ENCODE measurements around the gene FOXS1. TPM values are rescaled to one million over a fixed set of nuclear protein-coding genes. Genes with fewer than 3 reads are reported as not detected.

The FOXS1 gene
- total RNA-seq, 1 donor: 0.36 TPM

- Histone ChIP-seq H3K27me3 (ENCODE audit: insufficient read depth, low read length) (no peaks in the 10 kb centered on the region), H3K79me2 (ENCODE audit: insufficient read depth, low read length) (no peaks in the 10 kb centered on the region), H3K9me3 (ENCODE audit: low read depth, low read length) (no peaks in the 10 kb centered on the region), H3K27ac (ENCODE audit: low read depth, low read length) (no peak overlapping the region), H3K36me3 (ENCODE audit: insufficient read depth, low read length) (no peaks in the 10 kb centered on the region), H2AFZ (ENCODE audit: low read length) (no peak overlapping the region), H3K4me1 (ENCODE audit: insufficient read depth, low read length) (peaks cover 3% of the 10 kb centered on the region), H4K20me1 (ENCODE audit: insufficient read depth, low read length) (no peaks in the 10 kb centered on the region), H3K4me3 (ENCODE audit: insufficient read depth, low read length) (no peak overlapping the region), H3K4me2 (ENCODE audit: insufficient read depth, low read length) (no peak overlapping the region)
- DNase-seq (ENCODE audit: insufficient read length, low spot score, missing footprints): no peak
- no peak for TF ChIP-seq CTCF (IDR thresholded peaks at IDR 0.05; ENCODE audit: extremely low read depth, low read depth, low read length)
Observed at GRCh38 chr20:31823360-31824124, 21.9 kb downstream of the FOXS1 start.

DNA sequence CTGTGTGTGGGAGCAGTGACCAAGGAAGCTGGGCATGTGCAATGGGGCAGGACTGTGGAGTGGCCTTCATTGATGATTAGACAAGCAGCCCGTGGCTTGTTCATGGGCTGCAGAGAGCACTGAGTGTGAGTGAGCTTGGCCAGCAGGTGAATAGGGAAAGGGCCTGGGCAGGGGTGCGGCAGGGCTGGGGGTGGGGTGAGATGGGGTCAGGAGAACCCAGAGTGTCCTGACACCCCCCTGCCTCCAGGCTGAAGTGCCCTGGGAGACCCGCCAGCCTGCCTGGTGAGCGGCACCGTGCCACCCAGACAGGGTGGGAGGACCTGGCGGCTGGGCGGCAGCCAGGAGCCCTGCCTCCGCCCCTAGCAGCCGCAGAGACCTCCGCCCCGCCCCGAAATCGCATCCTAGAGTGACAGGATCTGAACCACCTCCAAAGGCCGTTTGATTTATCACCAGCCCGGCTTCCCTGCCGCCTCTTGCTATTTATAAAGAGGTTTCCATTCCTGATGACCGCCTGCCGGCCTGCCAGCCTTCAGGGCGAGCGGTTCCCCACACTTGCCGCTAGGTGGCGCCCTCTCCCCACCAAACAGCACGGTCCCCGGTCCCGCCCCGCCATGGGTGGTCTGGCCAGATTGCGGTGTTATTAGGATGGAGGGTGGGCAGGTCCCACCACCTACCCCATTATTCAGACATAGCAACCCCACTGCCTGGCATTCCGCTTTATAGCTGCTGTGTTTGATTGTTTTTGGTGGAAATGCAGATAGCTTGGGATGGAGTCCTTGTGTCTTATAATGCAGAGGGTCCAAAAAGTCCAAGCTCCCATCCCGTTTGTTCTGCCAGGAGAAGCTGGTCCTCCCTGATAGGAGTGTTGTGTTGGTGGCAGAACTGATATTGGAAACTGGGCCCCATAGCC is 22.7 kb downstream of the FOXS1 start:
- Histone ChIP-seq H3K36me3 (ENCODE audit: insufficient read depth, low read length) (no peaks in the 10 kb centered on the region), H3K9me3 (ENCODE audit: low read depth, low read length) (no peaks in the 10 kb centered on the region), H3K4me1 (ENCODE audit: insufficient read depth, low read length) (peaks cover 3% of the 10 kb centered on the region), H4K20me1 (ENCODE audit: insufficient read depth, low read length) (no peaks in the 10 kb centered on the region), H2AFZ (ENCODE audit: low read length) (peak overlapping the region; percentile 62), H3K4me3 (ENCODE audit: insufficient read depth, low read length) (peak overlapping the region; percentile 50), H3K79me2 (ENCODE audit: insufficient read depth, low read length) (no peaks in the 10 kb centered on the region), H3K4me2 (ENCODE audit: insufficient read depth, low read length) (peak overlapping the region; percentile 75), H3K27me3 (ENCODE audit: insufficient read depth, low read length) (no peaks in the 10 kb centered on the region), H3K27ac (ENCODE audit: low read depth, low read length) (no peak overlapping the region)
- peak; percentile 98 for DNase-seq (ENCODE audit: insufficient read length, low spot score, missing footprints)
- peak; percentile 90 for TF ChIP-seq CTCF (IDR thresholded peaks at IDR 0.05; ENCODE audit: extremely low read depth, low read depth, low read length)

- no peak for DNase-seq (ENCODE audit: insufficient read length, low spot score, missing footprints)
- no peak overlapping the region for H3K4me3 ChIP-seq (ENCODE audit: insufficient read depth, low read length)
- no peak overlapping the region for H3K4me2 ChIP-seq (ENCODE audit: insufficient read depth, low read length)
- no peak overlapping the region for H3K27ac ChIP-seq (ENCODE audit: low read depth, low read length)
- H3K27me3 ChIP-seq (ENCODE audit: insufficient read depth, low read length): no peaks in the 10 kb centered on the region
- H3K4me1 ChIP-seq (ENCODE audit: insufficient read depth, low read length): peaks cover 3% of the 10 kb centered on the region
- no peaks in the 10 kb centered on the region for H4K20me1 ChIP-seq (ENCODE audit: insufficient read depth, low read length)
- no peak for TF ChIP-seq CTCF (IDR thresholded peaks at IDR 0.05; ENCODE audit: extremely low read depth, low read depth, low read length)
- H2AFZ ChIP-seq (ENCODE audit: low read length): no peak overlapping the region
- H3K36me3 ChIP-seq (ENCODE audit: insufficient read depth, low read length): no peaks in the 10 kb centered on the region
- no peaks in the 10 kb centered on the region for H3K79me2 ChIP-seq (ENCODE audit: insufficient read depth, low read length)
- H3K9me3 ChIP-seq (ENCODE audit: low read depth, low read length): no peaks in the 10 kb centered on the region
Observed at GRCh38 chr20:31821427-31821826, 24.0 kb downstream of the FOXS1 start.

- H4K20me1 ChIP-seq (ENCODE audit: insufficient read depth, low read length): no peaks in the 10 kb centered on the region
- no peak overlapping the region for H3K27ac ChIP-seq (ENCODE audit: low read depth, low read length)
- H3K4me2 ChIP-seq (ENCODE audit: insufficient read depth, low read length): no peak overlapping the region
- peaks cover 10% of the 10 kb centered on the region for H3K4me1 ChIP-seq (ENCODE audit: insufficient read depth, low read length)
- no peak overlapping the region for H3K4me3 ChIP-seq (ENCODE audit: insufficient read depth, low read length)
- no peak for DNase-seq (ENCODE audit: insufficient read length, low spot score, missing footprints)
- no peaks in the 10 kb centered on the region for H3K9me3 ChIP-seq (ENCODE audit: low read depth, low read length)
- no peaks in the 10 kb centered on the region for H3K27me3 ChIP-seq (ENCODE audit: insufficient read depth, low read length)
- TF ChIP-seq CTCF (IDR thresholded peaks at IDR 0.05; ENCODE audit: extremely low read depth, low read depth, low read length): no peak
- no peaks in the 10 kb centered on the region for H3K36me3 ChIP-seq (ENCODE audit: insufficient read depth, low read length)
- H3K79me2 ChIP-seq (ENCODE audit: insufficient read depth, low read length): no peaks in the 10 kb centered on the region
- no peak overlapping the region for H2AFZ ChIP-seq (ENCODE audit: low read length)
Observed at GRCh38 chr20:31820228-31820627, 25.2 kb downstream of the FOXS1 start.
